ENCODE results near the gene C4A.
"Not testable (repeated sequence)": the region's sequence is repeated elsewhere in the genome, so short reads cannot be mapped to it uniquely, and the experiment has no call there.

C4A gene

GRCh38 chr6:32022100-32022499 is 40.2 kb downstream of the C4A start:
- not testable (repeated sequence) for H3K4me1 ChIP-seq (ENCODE audit: control insufficient read depth, insufficient read depth, low read length, poor library complexity, severe bottlenecking); H3K4me3 ChIP-seq (ENCODE audit: insufficient read depth, low read depth, low read length, poor library complexity, severe bottlenecking); H3K27me3 ChIP-seq (replicated peaks; ENCODE audit: control insufficient read depth, insufficient read depth, low read length, poor library complexity, severe bottlenecking); H3K27ac ChIP-seq (ENCODE audit: insufficient read depth, low read length, poor library complexity, severe bottlenecking); DNase-seq; H3K36me3 ChIP-seq (ENCODE audit: control insufficient read depth, insufficient read depth, low read length); H3K9me3 ChIP-seq (ENCODE audit: control insufficient read depth, low read length)

- H3K4me3 ChIP-seq (ENCODE audit: insufficient read depth, low read depth, low read length, poor library complexity, severe bottlenecking); H3K27me3 ChIP-seq (replicated peaks; ENCODE audit: control insufficient read depth, insufficient read depth, low read length, poor library complexity, severe bottlenecking); H3K9me3 ChIP-seq (ENCODE audit: control insufficient read depth, low read length); H3K36me3 ChIP-seq (ENCODE audit: control insufficient read depth, insufficient read depth, low read length); H3K27ac ChIP-seq (ENCODE audit: insufficient read depth, low read length, poor library complexity, severe bottlenecking); H3K4me1 ChIP-seq (ENCODE audit: control insufficient read depth, insufficient read depth, low read length, poor library complexity, severe bottlenecking); DNase-seq: not testable (repeated sequence)
Measured at GRCh38 chr6:32028631-32029030, 46.8 kb downstream of the C4A start.

- not testable (repeated sequence) for DNase-seq; H3K27ac ChIP-seq (ENCODE audit: insufficient read depth, low read length, poor library complexity, severe bottlenecking); H3K27me3 ChIP-seq (replicated peaks; ENCODE audit: control insufficient read depth, insufficient read depth, low read length, poor library complexity, severe bottlenecking); H3K36me3 ChIP-seq (ENCODE audit: control insufficient read depth, insufficient read depth, low read length); H3K4me1 ChIP-seq (ENCODE audit: control insufficient read depth, insufficient read depth, low read length, poor library complexity, severe bottlenecking); H3K9me3 ChIP-seq (ENCODE audit: control insufficient read depth, low read length); H3K4me3 ChIP-seq (ENCODE audit: insufficient read depth, low read depth, low read length, poor library complexity, severe bottlenecking)
Measured at GRCh38 chr6:32029553-32029952, 47.7 kb downstream of the C4A start.

- not testable (repeated sequence) for H3K4me1 ChIP-seq (ENCODE audit: control insufficient read depth, insufficient read depth, low read length, poor library complexity, severe bottlenecking); H3K27me3 ChIP-seq (replicated peaks; ENCODE audit: control insufficient read depth, insufficient read depth, low read length, poor library complexity, severe bottlenecking); H3K4me3 ChIP-seq (ENCODE audit: insufficient read depth, low read depth, low read length, poor library complexity, severe bottlenecking); H3K27ac ChIP-seq (ENCODE audit: insufficient read depth, low read length, poor library complexity, severe bottlenecking); H3K36me3 ChIP-seq (ENCODE audit: control insufficient read depth, insufficient read depth, low read length); H3K9me3 ChIP-seq (ENCODE audit: control insufficient read depth, low read length); DNase-seq
Measured at GRCh38 chr6:32035283-32036013, 53.6 kb downstream of the C4A start.

- DNase-seq; H3K36me3 ChIP-seq (ENCODE audit: control insufficient read depth, insufficient read depth, low read length); H3K9me3 ChIP-seq (ENCODE audit: control insufficient read depth, low read length); H3K4me1 ChIP-seq (ENCODE audit: control insufficient read depth, insufficient read depth, low read length, poor library complexity, severe bottlenecking); H3K4me3 ChIP-seq (ENCODE audit: insufficient read depth, low read depth, low read length, poor library complexity, severe bottlenecking); H3K27ac ChIP-seq (ENCODE audit: insufficient read depth, low read length, poor library complexity, severe bottlenecking); H3K27me3 ChIP-seq (replicated peaks; ENCODE audit: control insufficient read depth, insufficient read depth, low read length, poor library complexity, severe bottlenecking): not testable (repeated sequence)
Measured at GRCh38 chr6:32037136-32037535, 55.3 kb downstream of the C4A start.

GRCh38 chr6:32037598-32038524 is 56.0 kb downstream of the C4A start, which contains the start of gene CYP21A2:
Gene CYP21A2, plus strand, starts transcription at chr6:32038415. Its CDS starts 8 bp downstream, at chr6:32038423.
- H3K4me1 ChIP-seq (ENCODE audit: control insufficient read depth, insufficient read depth, low read length, poor library complexity, severe bottlenecking); H3K36me3 ChIP-seq (ENCODE audit: control insufficient read depth, insufficient read depth, low read length); H3K27ac ChIP-seq (ENCODE audit: insufficient read depth, low read length, poor library complexity, severe bottlenecking); H3K4me3 ChIP-seq (ENCODE audit: insufficient read depth, low read depth, low read length, poor library complexity, severe bottlenecking); DNase-seq; H3K27me3 ChIP-seq (replicated peaks; ENCODE audit: control insufficient read depth, insufficient read depth, low read length, poor library complexity, severe bottlenecking); H3K9me3 ChIP-seq (ENCODE audit: control insufficient read depth, low read length): not testable (repeated sequence)

GRCh38 chr6:32038878-32039277 is 57.0 kb downstream of the C4A start:
- not testable (repeated sequence) for H3K27me3 ChIP-seq (replicated peaks; ENCODE audit: control insufficient read depth, insufficient read depth, low read length, poor library complexity, severe bottlenecking); H3K9me3 ChIP-seq (ENCODE audit: control insufficient read depth, low read length); H3K36me3 ChIP-seq (ENCODE audit: control insufficient read depth, insufficient read depth, low read length); H3K27ac ChIP-seq (ENCODE audit: insufficient read depth, low read length, poor library complexity, severe bottlenecking); DNase-seq; H3K4me3 ChIP-seq (ENCODE audit: insufficient read depth, low read depth, low read length, poor library complexity, severe bottlenecking); H3K4me1 ChIP-seq (ENCODE audit: control insufficient read depth, insufficient read depth, low read length, poor library complexity, severe bottlenecking)

GRCh38 chr6:32039321-32040274 is 57.7 kb downstream of the C4A start:
- not testable (repeated sequence) for H3K27me3 ChIP-seq (replicated peaks; ENCODE audit: control insufficient read depth, insufficient read depth, low read length, poor library complexity, severe bottlenecking); H3K36me3 ChIP-seq (ENCODE audit: control insufficient read depth, insufficient read depth, low read length)

GRCh38 chr6:32040299-32041049 is 58.6 kb downstream of the C4A start:
- not testable (repeated sequence) for H3K27me3 ChIP-seq (replicated peaks; ENCODE audit: control insufficient read depth, insufficient read depth, low read length, poor library complexity, severe bottlenecking); H3K4me1 ChIP-seq (ENCODE audit: control insufficient read depth, insufficient read depth, low read length, poor library complexity, severe bottlenecking); H3K27ac ChIP-seq (ENCODE audit: insufficient read depth, low read length, poor library complexity, severe bottlenecking); DNase-seq; H3K36me3 ChIP-seq (ENCODE audit: control insufficient read depth, insufficient read depth, low read length); H3K9me3 ChIP-seq (ENCODE audit: control insufficient read depth, low read length); H3K4me3 ChIP-seq (ENCODE audit: insufficient read depth, low read depth, low read length, poor library complexity, severe bottlenecking)

More at GRCh38 chr6:32039321-32040274, 57.7 kb downstream of the C4A start:
- H3K9me3 ChIP-seq (ENCODE audit: control insufficient read depth, low read length); H3K4me1 ChIP-seq (ENCODE audit: control insufficient read depth, insufficient read depth, low read length, poor library complexity, severe bottlenecking); H3K27ac ChIP-seq (ENCODE audit: insufficient read depth, low read length, poor library complexity, severe bottlenecking); DNase-seq; H3K4me3 ChIP-seq (ENCODE audit: insufficient read depth, low read depth, low read length, poor library complexity, severe bottlenecking): not testable (repeated sequence)

All from effector memory CD4-positive, alpha-beta T cell (primary cell).